GM21737 (cell line): ENCODE data around the gene YIPF2.
"Not testable (repeated sequence)": the region's sequence is repeated elsewhere in the genome, so short reads cannot be mapped to it uniquely, and the experiment has no call there.

Experiments
- ATAC-seq: cut with Tn5 transposase; IDR thresholded peaks from one replicate; pipeline ENCODE4 v1.9.1; 2021; ENCODE audit warnings: mild to moderate bottlenecking, moderate library complexity; ENCODE audit not compliant: unreplicated experiment

Gene YIPF2

GRCh38 chr19:10941649-10942048, 13.2 kb upstream of the YIPF2 start:
- not testable (repeated sequence) for ATAC-seq

GRCh38 chr19:10936661-10937084, 8.2 kb upstream of the YIPF2 start:
- no peak for ATAC-seq

- no peak for ATAC-seq
Measured at GRCh38 chr19:10935371-10936059, 7.1 kb upstream of the YIPF2 start.

- no peak for ATAC-seq
Measured at GRCh38 chr19:10929402-10929794, 959 bp upstream of the YIPF2 start.

GRCh38 chr19:10927730-10928562, 493 bp downstream of the YIPF2 start:
- no peak for ATAC-seq

- no peak for ATAC-seq
Measured at GRCh38 chr19:10924597-10924996, 3.8 kb downstream of the YIPF2 start.

GRCh38 chr19:10923260-10924112, 5.0 kb downstream of the YIPF2 start:
- no peak for ATAC-seq

GRCh38 chr19:10922638-10923014, 5.8 kb downstream of the YIPF2 start:
- ATAC-seq: no peak

- no peak for ATAC-seq
Measured at GRCh38 chr19:10921910-10922637, 6.4 kb downstream of the YIPF2 start.

GRCh38 chr19:10921199-10921909, 7.1 kb downstream of the YIPF2 start:
- no peak for ATAC-seq

GRCh38 chr19:10920781-10921180, 7.7 kb downstream of the YIPF2 start:
- ATAC-seq: no peak

- no peak for ATAC-seq
Measured at GRCh38 chr19:10920288-10920655, 8.2 kb downstream of the YIPF2 start.

- no peak for ATAC-seq
Measured at GRCh38 chr19:10919352-10920287, 8.8 kb downstream of the YIPF2 start.

- no peak for ATAC-seq
Measured at GRCh38 chr19:10918359-10918758, 10.1 kb downstream of the YIPF2 start.

- no peak for ATAC-seq
Measured at GRCh38 chr19:10916602-10917001, 11.8 kb downstream of the YIPF2 start.

GRCh38 chr19:10915130-10916091, 13.0 kb downstream of the YIPF2 start:
- no peak for ATAC-seq

- ATAC-seq: no peak
Measured at GRCh38 chr19:10913716-10914340, 14.6 kb downstream of the YIPF2 start.
